Omental fat pad (tissue), 4 donors: ENCODE measurements around the gene ELK3. TPM values are rescaled to one million over a fixed set of nuclear protein-coding genes. Genes with fewer than 3 reads are reported as not detected.

Experiments
- ATAC-seq: fragments of 150-250 bp; one replicate; pipeline ENCODE4 v1.9.1; 2016; ENCODE audit warnings: mild to moderate bottlenecking, moderate library complexity; ENCODE audit not compliant: low FRiP score
- DNase-seq: peaks from one replicate; pipeline ENCODE4 v3.0.0-alpha.2; 2019; ENCODE audit warnings: low spot score
- CTCF ChIP-seq, 3 donors: fragments of 450-650 bp; IDR thresholded peaks; one replicate each; pipeline ENCODE4 v1.5.1; 2016 to 2017; ENCODE audit warnings: antibody characterized with exemption in 3 of 3, mild to moderate bottlenecking in 3 of 3, moderate library complexity in 2 of 3
- total RNA-seq, 4 donors: library from RNA; depleted of rRNA; stranded (reverse); fragments of >200 nt; gene quantifications; one replicate each; pipeline ENCODE4 v1.1.0, GENCODE V29; 2016

The ELK3 gene
- total RNA-seq, 4 donors from 2014 or later: 22.4 to 69.7 (median 37.9) TPM

DNA sequence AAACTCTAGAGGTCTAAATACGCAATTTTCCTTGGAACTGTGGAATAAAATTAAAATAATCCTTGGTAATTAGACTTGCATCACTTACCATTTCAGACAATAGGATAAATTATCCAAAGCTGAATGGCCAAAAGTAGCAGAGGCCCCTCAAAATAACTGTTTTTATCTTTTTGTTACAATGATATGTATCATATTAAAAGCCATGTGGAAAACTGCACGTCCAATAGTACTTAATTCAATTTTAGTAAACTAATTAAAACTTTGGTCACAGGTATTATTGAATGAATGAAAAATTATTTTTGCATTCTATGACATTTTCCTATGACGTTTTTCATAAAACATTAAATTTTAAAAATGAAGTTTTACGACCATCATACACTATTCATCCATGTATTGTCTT, 107.6 kb downstream of the ELK3 start:
- DNase-seq: no peak
- TF ChIP-seq CTCF (IDR thresholded peaks at IDR 0.05): no peak
- no peak for ATAC-seq

DNA sequence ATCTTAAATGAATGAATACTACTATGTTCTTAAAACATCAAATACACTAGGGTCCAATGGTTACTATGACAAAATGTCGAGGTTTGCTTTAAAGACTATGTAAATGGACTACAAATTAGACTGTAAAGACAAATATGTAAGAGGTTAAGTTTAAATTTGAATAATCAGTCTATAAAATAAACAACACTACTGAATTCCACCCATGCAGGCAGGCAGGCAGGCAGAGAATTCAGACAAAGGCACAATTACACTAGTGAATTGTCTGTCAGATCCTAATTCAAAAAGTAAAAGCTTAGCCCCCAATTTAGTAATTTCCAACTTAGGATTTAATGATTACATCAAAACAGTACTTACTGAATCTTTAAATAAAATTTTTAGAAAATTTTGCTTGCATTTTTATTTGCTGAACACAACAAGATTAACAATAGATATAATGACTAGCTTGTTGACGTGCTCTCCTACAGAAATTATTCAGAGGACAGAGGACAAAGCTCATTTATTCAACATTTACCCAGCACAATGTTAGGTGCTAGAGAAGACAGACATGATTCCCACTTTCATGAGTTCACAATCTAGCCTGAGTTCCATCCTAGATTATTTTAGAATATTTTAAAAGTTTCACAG, 108.6 kb downstream of the ELK3 start:
- TF ChIP-seq CTCF (IDR thresholded peaks at IDR 0.05): no peak
- no peak for ATAC-seq
- no peak for DNase-seq

DNA sequence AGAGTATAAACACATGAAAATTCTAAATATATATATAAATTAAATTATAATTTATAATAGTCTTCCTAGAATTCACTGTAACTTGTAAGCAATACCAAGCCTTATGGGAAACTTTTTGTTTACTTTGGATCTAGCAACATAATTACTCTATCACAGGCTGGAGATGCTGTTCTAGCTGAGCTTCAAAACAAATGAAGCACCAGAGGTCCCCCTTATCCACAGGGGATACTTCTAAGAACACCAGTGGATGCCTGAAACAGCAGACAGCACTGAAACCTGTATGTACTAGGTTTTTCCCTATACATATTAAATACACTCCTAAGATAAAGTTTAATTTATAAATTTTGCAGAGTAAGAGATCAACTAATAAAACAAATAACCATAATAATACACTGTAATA, 109.5 kb downstream of the ELK3 start:
- no peak for TF ChIP-seq CTCF (IDR thresholded peaks at IDR 0.05)
- DNase-seq (no peak), ATAC-seq (no peak)

DNA sequence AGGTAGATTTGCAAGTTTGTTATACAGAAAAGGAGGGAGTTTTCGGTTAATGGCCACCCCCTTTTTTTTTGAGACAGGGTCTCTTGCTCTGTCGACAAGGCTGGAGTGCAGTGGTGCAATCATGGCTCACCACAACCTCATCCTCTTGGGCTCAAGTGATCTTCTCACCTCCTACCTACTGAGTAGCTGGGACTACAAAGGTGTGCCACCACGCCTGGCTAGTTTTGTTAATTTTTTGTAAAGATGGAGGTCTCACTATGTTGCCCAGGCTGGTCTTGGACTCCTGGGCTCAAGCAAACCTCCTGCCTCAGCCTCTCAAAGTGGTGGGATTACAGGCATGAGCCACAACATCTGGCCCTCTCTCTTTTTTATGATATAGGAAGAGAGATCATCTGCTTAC, 111.5 kb downstream of the ELK3 start:
- TF ChIP-seq CTCF (IDR thresholded peaks at IDR 0.05): no peak
- no peak for ATAC-seq

GRCh38 chr12:96308881-96309280, 114.7 kb downstream of the ELK3 start:
- ATAC-seq (no peak), DNase-seq (no peak)
- no peak for TF ChIP-seq CTCF (IDR thresholded peaks at IDR 0.05)

More for the DNA sequence above, 111.5 kb downstream of the ELK3 start:
- DNase-seq: no peak

DNA sequence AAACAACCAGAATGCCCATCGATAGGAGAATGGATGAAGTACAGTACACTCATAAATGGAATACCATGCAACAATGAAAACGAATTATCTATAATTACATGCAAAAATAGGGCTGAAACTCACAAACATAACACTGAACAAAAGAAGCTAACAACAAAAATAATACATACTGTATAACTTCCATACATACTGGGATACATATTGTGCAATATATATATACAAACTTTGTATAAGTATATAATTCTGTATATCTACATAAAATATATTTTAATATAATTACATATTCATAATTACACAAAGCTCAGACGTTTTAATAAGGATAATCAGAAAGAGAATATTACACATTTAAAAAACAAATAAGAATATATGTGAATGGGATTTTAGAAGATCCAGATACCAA, 115.9 kb downstream of the ELK3 start:
- no peak for TF ChIP-seq CTCF (IDR thresholded peaks at IDR 0.05)
- ATAC-seq (no peak), DNase-seq (no peak)

- no peak for TF ChIP-seq CTCF (IDR thresholded peaks at IDR 0.05)
- no peak for ATAC-seq
- DNase-seq: no peak
Measured at GRCh38 chr12:96311191-96311590, 117.0 kb downstream of the ELK3 start.
